HFFc6 (cell line): ENCODE results near the gene GNS. TPM values are rescaled to one million over a fixed set of nuclear protein-coding genes. Genes with fewer than 3 reads are reported as not detected.

Source experiments
- DNase-seq: peaks from one replicate; pipeline ENCODE4 v3.0.0-alpha.2; 2018
- H3K27ac Mint-ChIP-seq: 2 replicates; pipeline ENCODE4 v1.8.0; 2020; ENCODE audit warnings: mild to moderate bottlenecking, mixed read lengths
- H3K27me3 Mint-ChIP-seq: 2 replicates; pipeline ENCODE4 v1.8.0; 2021; ENCODE audit warnings: mild to moderate bottlenecking, moderate library complexity, mixed read lengths; ENCODE audit not compliant: insufficient read depth
- H3K36me3 Mint-ChIP-seq: 2 replicates; pipeline ENCODE4 v1.8.0; 2021; ENCODE audit warnings: low read depth, mixed read lengths
- H3K4me1 Mint-ChIP-seq: 2 replicates; pipeline ENCODE4 v1.8.0; 2020; ENCODE audit warnings: low read depth, mixed read lengths
- H3K4me3 Mint-ChIP-seq: 2 replicates; pipeline ENCODE4 v1.8.0; 2020; ENCODE audit warnings: mild to moderate bottlenecking, moderate library complexity, mixed read lengths
- H3K9me3 Mint-ChIP-seq: 2 replicates; pipeline ENCODE4 v1.8.0; 2020; ENCODE audit warnings: mild to moderate bottlenecking, mixed read lengths
- CTCF ChIP-seq: fragments of 200-600 bp; sonication (generic); IDR thresholded peaks from 2 replicates; pipeline ENCODE4 v1.5.0; 2021; ENCODE audit warnings: antibody characterized with exemption, mild to moderate bottlenecking
- total RNA-seq, 6 experiments: library from RNA; stranded (reverse); fragmentation: NEBNext Ultra II Directional; extraction: Animal tissue kit (Norgen Biotek cat#: 25700); gene quantifications; 2 replicates in 1 of 6; 3 replicates in 5 of 6; pipeline ENCODE4 v1.2.3, GENCODE V29; 2021

The GNS gene
- total RNA-seq, 6 experiments from 2014 or later: 86.4 to 104 (median 91.2) TPM

- no peak for TF ChIP-seq CTCF
- no peaks in the 10 kb centered on the region for H3K4me1 Mint-ChIP-seq
- DNase-seq: no peak
- no peaks in the 10 kb centered on the region for H3K9me3 Mint-ChIP-seq
- no peak overlapping the region for H3K27ac Mint-ChIP-seq
- H3K27me3 Mint-ChIP-seq: peaks cover 18% of the 10 kb centered on the region
- H3K4me3 Mint-ChIP-seq: no peak overlapping the region
- no peaks in the 10 kb centered on the region for H3K36me3 Mint-ChIP-seq
These were observed 34.4 kb upstream of the GNS start for GRCh38 chr12:64793610-64794009.

GRCh38 chr12:64792128-64792527, 32.9 kb upstream of the GNS start:
- TF ChIP-seq CTCF: no peak
- Mint-ChIP-seq H3K36me3 (no peaks in the 10 kb centered on the region), H3K4me3 (no peak overlapping the region), H3K9me3 (no peaks in the 10 kb centered on the region), H3K27me3 (peaks cover 12% of the 10 kb centered on the region), H3K4me1 (no peaks in the 10 kb centered on the region), H3K27ac (no peak overlapping the region)
- no peak for DNase-seq

GRCh38 chr12:64791036-64791435, 31.8 kb upstream of the GNS start:
- no peak for TF ChIP-seq CTCF
- Mint-ChIP-seq H3K27ac (no peak overlapping the region), H3K4me1 (no peaks in the 10 kb centered on the region), H3K36me3 (no peaks in the 10 kb centered on the region), H3K9me3 (no peaks in the 10 kb centered on the region), H3K27me3 (peaks cover 12% of the 10 kb centered on the region), H3K4me3 (no peak overlapping the region)
- DNase-seq: no peak

- no peaks in the 10 kb centered on the region for H3K9me3 Mint-ChIP-seq
- peaks cover 12% of the 10 kb centered on the region for H3K27me3 Mint-ChIP-seq
- H3K4me3 Mint-ChIP-seq: no peak overlapping the region
- no peak overlapping the region for H3K27ac Mint-ChIP-seq
- no peaks in the 10 kb centered on the region for H3K4me1 Mint-ChIP-seq
- no peak for TF ChIP-seq CTCF
- no peaks in the 10 kb centered on the region for H3K36me3 Mint-ChIP-seq
- no peak for DNase-seq
These were observed 31.0 kb upstream of the GNS start for GRCh38 chr12:64790166-64790565.

- peaks cover 8% of the 10 kb centered on the region; the same call in 1 of the 2 replicates for H3K4me1 Mint-ChIP-seq
- peaks cover 19% of the 10 kb centered on the region for H3K27me3 Mint-ChIP-seq
- H3K27ac Mint-ChIP-seq: no peak overlapping the region
- DNase-seq: no peak
- H3K4me3 Mint-ChIP-seq: no peak overlapping the region
- H3K9me3 Mint-ChIP-seq: no peaks in the 10 kb centered on the region
- TF ChIP-seq CTCF: no peak
- no peaks in the 10 kb centered on the region for H3K36me3 Mint-ChIP-seq
These were observed 26.6 kb upstream of the GNS start for GRCh38 chr12:64785838-64786237.
